Measurements from ENCODE around the gene PTPRM. TPM values are rescaled to one million over a fixed set of nuclear protein-coding genes. Genes with fewer than 3 reads are reported as not detected.

PTPRM gene
- total RNA-seq, 4 donors from 2014 or later: 206 to 337 (median 255) TPM

DNA sequence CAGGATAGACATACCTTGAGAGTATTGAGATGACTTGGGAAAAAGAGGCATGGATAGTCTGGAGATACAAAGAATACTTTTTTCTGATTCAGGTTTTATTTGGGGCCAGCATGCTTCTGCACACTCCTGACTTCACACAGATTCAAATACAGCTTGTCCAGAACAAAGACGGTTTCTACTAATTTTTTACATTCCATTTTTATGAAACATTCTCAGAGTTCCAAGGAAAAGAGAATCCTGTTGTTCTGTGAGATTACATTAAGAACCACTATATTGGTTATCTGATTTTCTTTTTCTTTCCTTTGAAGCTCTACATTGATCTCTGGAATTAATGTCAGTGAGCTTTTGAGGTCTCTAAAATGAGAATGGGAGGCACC, 41.0 kb downstream of the PTPRM start:
- TF ChIP-seq, protein P1, sequence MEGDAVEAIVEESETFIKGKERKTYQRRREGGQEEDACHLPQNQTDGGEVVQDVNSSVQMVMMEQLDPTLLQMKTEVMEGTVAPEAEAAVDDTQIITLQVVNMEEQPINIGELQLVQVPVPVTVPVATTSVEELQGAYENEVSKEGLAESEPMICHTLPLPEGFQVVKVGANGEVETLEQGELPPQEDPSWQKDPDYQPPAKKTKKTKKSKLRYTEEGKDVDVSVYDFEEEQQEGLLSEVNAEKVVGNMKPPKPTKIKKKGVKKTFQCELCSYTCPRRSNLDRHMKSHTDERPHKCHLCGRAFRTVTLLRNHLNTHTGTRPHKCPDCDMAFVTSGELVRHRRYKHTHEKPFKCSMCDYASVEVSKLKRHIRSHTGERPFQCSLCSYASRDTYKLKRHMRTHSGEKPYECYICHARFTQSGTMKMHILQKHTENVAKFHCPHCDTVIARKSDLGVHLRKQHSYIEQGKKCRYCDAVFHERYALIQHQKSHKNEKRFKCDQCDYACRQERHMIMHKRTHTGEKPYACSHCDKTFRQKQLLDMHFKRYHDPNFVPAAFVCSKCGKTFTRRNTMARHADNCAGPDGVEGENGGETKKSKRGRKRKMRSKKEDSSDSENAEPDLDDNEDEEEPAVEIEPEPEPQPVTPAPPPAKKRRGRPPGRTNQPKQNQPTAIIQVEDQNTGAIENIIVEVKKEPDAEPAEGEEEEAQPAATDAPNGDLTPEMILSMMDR (IDR thresholded peaks at IDR 0.05; ENCODE audit: low read depth): no peak

DNA sequence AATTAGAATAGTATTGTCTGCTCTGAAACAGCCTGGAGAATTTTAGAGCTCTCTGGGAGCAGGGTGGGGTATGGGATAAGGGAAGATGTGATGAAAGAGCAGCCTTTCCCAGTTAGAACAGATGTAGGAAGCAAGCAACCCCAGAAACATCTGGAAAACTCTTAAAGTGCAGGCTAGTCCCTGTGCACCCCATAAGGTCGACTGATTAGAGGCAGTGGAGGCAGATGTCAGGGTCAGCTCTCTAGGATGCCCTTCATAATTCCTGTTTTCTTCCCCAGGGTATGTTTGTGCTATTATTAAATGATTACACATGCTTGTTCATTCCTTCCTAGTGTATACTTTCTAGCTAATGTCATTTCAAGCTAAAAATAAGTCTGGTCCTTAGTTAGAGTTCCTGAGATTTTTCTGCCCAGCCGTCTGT, 41.7 kb downstream of the PTPRM start:
- TF ChIP-seq, protein P1 (IDR thresholded peaks at IDR 0.05; ENCODE audit: low read depth): no peak

DNA sequence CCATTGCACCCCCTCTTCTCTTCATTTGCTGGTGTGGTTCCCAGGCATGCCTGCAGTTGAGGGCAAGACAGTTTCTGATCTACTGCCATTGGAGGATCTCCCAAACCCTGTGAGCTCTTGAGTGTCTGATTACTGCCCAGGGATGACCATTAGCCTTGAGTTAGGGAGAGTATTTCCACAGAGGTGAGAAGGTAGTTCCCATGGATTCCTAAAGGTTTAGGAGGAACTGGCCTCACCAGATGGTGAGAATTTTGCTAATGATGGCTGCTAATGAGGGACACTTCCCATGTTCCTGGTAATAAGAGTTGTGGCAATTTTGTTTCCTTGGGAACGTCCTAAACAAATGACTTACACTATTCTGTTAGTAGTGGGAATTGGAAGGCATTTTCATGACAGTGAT, 42.5 kb downstream of the PTPRM start:
- TF ChIP-seq, protein P1 (IDR thresholded peaks at IDR 0.05; ENCODE audit: low read depth): no peak

DNA sequence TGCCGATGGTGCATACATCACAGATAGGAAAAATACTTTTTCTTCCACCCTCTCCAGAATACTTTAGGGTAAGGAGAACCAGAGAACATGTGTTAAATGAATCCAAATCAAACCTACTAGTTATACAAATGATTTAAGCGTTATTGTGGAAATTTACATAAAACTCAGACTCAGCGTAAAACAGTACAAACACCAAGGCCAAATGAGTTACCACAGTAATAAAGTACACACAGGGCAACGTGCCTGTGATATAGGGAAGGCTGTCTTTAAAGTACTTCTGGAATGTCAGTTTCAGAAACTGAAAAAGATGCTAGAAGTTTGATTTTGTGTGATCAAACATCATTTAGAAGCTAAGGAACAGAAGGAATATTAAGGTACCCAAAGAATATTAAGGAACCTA, 46.9 kb downstream of the PTPRM start:
- TF ChIP-seq, protein P1 (IDR thresholded peaks at IDR 0.05; ENCODE audit: low read depth): no peak

DNA sequence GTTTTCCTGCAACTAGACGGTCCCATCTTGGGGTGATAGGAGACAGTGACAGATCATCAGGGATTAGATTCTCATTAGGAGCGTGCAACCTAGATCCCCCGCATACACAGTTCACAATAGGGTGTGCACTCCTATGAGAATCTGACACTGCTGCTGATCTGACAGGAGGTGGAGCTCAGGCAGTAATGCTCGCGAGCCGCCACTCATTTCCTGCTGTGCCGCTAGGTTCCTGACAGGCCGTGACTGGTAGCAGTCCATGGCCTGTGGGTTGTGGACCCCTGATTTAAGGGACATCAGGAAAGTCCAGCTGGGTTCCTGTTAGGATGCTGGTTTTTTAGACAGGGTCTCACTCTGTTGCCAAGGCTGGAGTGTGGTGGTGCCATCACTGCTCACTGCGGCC, 48.7 kb downstream of the PTPRM start:
- TF ChIP-seq, protein P1 (IDR thresholded peaks at IDR 0.05; ENCODE audit: low read depth): no peak

DNA sequence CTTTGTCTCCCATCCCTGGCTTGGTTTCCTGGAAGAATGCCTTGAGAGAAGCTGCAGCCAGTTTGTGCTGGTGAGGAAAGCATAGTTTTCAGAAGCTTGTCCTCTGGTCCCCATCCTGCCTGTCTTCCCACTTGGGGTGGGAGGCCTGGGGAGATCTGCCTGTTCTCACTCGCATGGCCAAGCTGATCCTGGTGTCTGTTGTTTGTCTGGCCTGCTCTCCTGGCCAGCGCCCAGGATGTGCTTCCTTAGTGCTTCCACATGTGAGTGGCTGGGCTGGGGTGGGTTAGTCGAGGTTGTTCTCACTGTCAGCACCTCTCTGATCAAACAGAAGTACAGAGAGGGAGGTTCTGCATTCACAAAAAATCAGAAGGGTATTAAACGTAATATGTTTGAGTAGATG, 49.5 kb downstream of the PTPRM start:
- TF ChIP-seq, protein P1 (IDR thresholded peaks at IDR 0.05; ENCODE audit: low read depth): no peak

DNA sequence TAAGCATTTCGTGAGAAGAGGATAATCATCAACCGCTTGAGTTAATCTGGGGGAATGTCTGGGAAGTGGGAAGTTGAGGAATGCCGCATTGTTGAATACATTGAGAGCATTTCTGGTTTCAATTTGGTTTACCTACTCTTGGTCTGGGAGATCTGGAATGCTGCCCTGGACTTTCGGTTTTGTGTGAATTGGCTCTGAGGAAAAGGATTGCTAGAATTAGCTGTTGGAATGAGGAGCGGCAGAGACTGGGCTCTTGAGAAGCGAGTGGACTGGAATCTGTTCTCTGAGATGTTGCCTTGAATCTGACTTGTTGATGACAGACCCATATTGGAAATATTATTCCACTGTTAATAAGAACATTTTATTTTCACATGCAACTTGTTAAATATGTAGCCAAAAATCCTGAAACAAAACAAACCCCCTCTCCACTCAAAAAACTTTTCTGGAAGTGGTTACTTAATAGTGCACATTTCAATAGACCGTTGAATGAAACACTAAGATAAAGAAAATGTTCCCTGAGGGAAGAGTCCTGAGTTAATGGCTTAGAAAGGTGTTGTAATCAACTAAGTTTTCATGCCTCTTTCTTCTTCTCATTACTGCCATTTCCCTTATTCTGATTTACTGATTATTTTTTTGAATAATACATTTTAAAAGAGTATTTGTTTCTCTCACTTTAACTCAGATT, 50.8 kb downstream of the PTPRM start:
- TF ChIP-seq, protein P1 (IDR thresholded peaks at IDR 0.05; ENCODE audit: low read depth): no peak

All from subcutaneous adipose tissue (tissue), 4 donors.